Ovary (tissue), 10 donors: ENCODE data around the gene TSPAN5. TPM values are rescaled to one million over a fixed set of nuclear protein-coding genes. Genes with fewer than 3 reads are reported as not detected.
"Not testable (repeated sequence)": the region's sequence is repeated elsewhere in the genome, so short reads cannot be mapped to it uniquely, and the experiment has no call there.

Experiments
- DNase-seq, 5 donors: peaks; one replicate each; pipeline ENCODE4 v3.0.0-alpha.2; 2019 to 2020
- H3K27ac ChIP-seq, 2 donors: fragments of 200-600 bp; one replicate each; pipeline versions ENCODE4 v1.5.1 to v1.8.0; 2019 to 2022
- H3K27me3 ChIP-seq: fragments of 200-600 bp; one replicate; pipeline ENCODE4 v1.8.0; 2022
- H3K36me3 ChIP-seq: fragments of 200-600 bp; sonication (generic); one replicate; pipeline ENCODE4 v1.5.1; 2019
- H3K4me1 ChIP-seq: one replicate; pipeline ENCODE4 v1.8.1; 2013; ENCODE audit warnings: mild to moderate bottlenecking, moderate library complexity; ENCODE audit not compliant: insufficient read depth
- H3K4me3 ChIP-seq: fragments of 200-600 bp; sonication (generic); one replicate; pipeline ENCODE4 v1.5.1; 2017
- H3K9me3 ChIP-seq, 2 donors: fragments of 200-600 bp in 1 of 2; sonication (generic) in 1 of 2; one replicate each; pipeline versions ENCODE4 v1.5.1 to v1.8.1; 2013 to 2019; ENCODE audit warnings: mild to moderate bottlenecking in 1 of 2, moderate library complexity in 1 of 2
- CTCF ChIP-seq, 3 donors: fragments of 450-650 bp in 2 of 3; fragments of 200-600 bp in 1 of 3; IDR thresholded peaks; one replicate each; pipeline versions ENCODE4 v1.5.1 to v1.8.0; 2016 to 2022; ENCODE audit warnings: antibody characterized with exemption in 3 of 3, mild to moderate bottlenecking in 1 of 3
- EP300 ChIP-seq: sonication (generic); formaldehyde crosslinking; IDR thresholded peaks from one replicate; pipeline ENCODE4 v1.6.1; 2017; ENCODE audit warnings: antibody characterized with exemption
- POLR2A ChIP-seq: fragments of 450-650 bp; IDR thresholded peaks from one replicate; pipeline ENCODE4 v1.6.1; 2017; ENCODE audit warnings: antibody characterized with exemption, mild to moderate bottlenecking, moderate library complexity
- WGBS, 3 donors: extraction: QIAGEN DNeasy Blood & Tissue Kit in 1 of 3; methylation state at CpG; one replicate each; pipeline versions ENCODE4 v1.1.5 to v1.1.7; 2013 to 2017; 5-methylcytosine and 5-hydroxymethylcytosine counted together
- intact Hi-C, 4 donors: fragments of 100-400 bp; cut with DNase I; formaldehyde crosslinking; loops; one replicate each; pipeline versions ENCODE4 v1.11.0 to v1.15.1; 2022 to 2023
- long read RNA-seq, 3 donors: library from polyadenylated mRNA in 2 of 3; unstranded in 2 of 3; transcript quantifications; one replicate each; pipeline ENCODE4 v2.0.0 and lab custom pipeline, GENCODE V29; 2021 to 2026
- polyA plus RNA-seq, 2 donors: library from polyadenylated mRNA; stranded (reverse); fragments of 200-250 nt in 1 of 2; fragments of 350-450 nt in 1 of 2; fragmentation: Illumina TruSeq in 1 of 2; extraction: RNeasy Lipid Tissue Mini Kit (QIAGEN cat#74804) in 1 of 2; gene quantifications; one replicate each; pipeline ENCODE4 v1.2.3, GENCODE V29; 2013 to 2014
- total RNA-seq, 7 donors: library from RNA; depleted of rRNA in 2 of 7; stranded (reverse); fragments of >200 nt in 2 of 7; fragmentation: NEBNext Ultra II Directional in 3 of 7; extraction: Animal tissue kit (Norgen Biotek cat#: 25700) in 3 of 7; gene quantifications; one replicate each; pipeline versions ENCODE4 v1.1.0 to v1.2.4, GENCODE V29; 2016 to 2023
- donor health status: DM: no; HTN: no; CAD: no; lungs with moderate emphysema.
- donor health status: DM: no; HTN: no; CAD: no.
- donor health status: Bipolar disorder and iron deficiency.
- donor health status: DM: yes; HTN: yes; CAD: no.
- donor health status: DM: no; HTN: no; CAD: no.
- donor health status: DM: yes; HTN: yes; CAD: no.

TSPAN5 gene
- total RNA-seq (10 to 100 TPM; 34.0 to 69.5 (median 48.2) TPM), polyA plus RNA-seq (10 to 100 TPM; 38.3 to 67.2 TPM)
- long read RNA-seq, donor 1, partial matches to known transcripts, result 1 of 18 reads
- long read RNA-seq, donor 1, other reads (novel, unspliced or antisense), result 16 of 18 reads
- long read RNA-seq, donor 2, full-length matches to known transcripts, result 15 of 15 reads
- long read RNA-seq, donor 2, partial matches to known transcripts, result 0 of 15 reads
- long read RNA-seq, donor 2, other reads (novel, unspliced or antisense), result 0 of 15 reads
- long read RNA-seq, donor 3, transcript TSPAN5-204 (8 exons, 3,242 nt), result minor isoform, 6 of 177 reads
- long read RNA-seq, donor 3, transcript TSPAN5-201 (8 exons, 3,365 nt), result major isoform, 121 of 177 reads
- long read RNA-seq, donor 3, partial matches to known transcripts, result 3 of 177 reads
- long read RNA-seq, donor 3, other reads (novel, unspliced or antisense), result 46 of 177 reads

GRCh38 chr4:98658287-98659105, at the start of gene TSPAN5:
TSPAN5 (minus strand) TSS chr4:98658611.
- Histone ChIP-seq H3K36me3 (no peaks in the 10 kb centered on the region), H3K27me3 (no peaks in the 10 kb centered on the region), H3K9me3 (no peaks in the 10 kb centered on the region), H3K27ac (peak within 1 kb of the TSS; percentile 85 to 88), H3K4me1 (peaks cover 13% of the 10 kb centered on the region), H3K4me3 (peak within 1 kb of the TSS; percentile 84)
- 0% methylated on average over 56 to 113 of the region's 113 CpGs for WGBS, 3 donors
- intact Hi-C loops, result loop anchor here in 2 of 4 donors (2.0 to 10.0 kb wide), 3 partner anchors 94 to 191 kb away; no protein-coding TSS in a partner anchor
- peak; percentile 75 to 86 (median 83) for DNase-seq
- TF ChIP-seq EP300, result no peak
- TF ChIP-seq CTCF (IDR thresholded peaks at IDR 0.05), result no peak
- TF ChIP-seq POLR2A, result no peak

GRCh38 chr4:98706935-98707334, 48.5 kb upstream of the TSPAN5 start:
- Histone ChIP-seq H3K27me3 (no peaks in the 10 kb centered on the region), H3K27ac (no peak overlapping the region), H3K4me3 (no peak overlapping the region), H3K4me1 (no peaks in the 10 kb centered on the region), H3K36me3 (no peaks in the 10 kb centered on the region), H3K9me3 (no peaks in the 10 kb centered on the region)
- intact Hi-C loops, result no loop called here
- no peak for DNase-seq
- 30 to 85% (median 84%) methylated on average over 1 of the region's 1 CpG for WGBS, 3 donors
- TF ChIP-seq POLR2A, result no peak
- TF ChIP-seq EP300, result no peak
- TF ChIP-seq CTCF (IDR thresholded peaks at IDR 0.05), result no peak

- no peaks in the 10 kb centered on the region for H3K9me3 ChIP-seq
- H3K4me3 ChIP-seq, result no peak overlapping the region
- TF ChIP-seq POLR2A, result no peak
- TF ChIP-seq EP300, result no peak
- no peak for TF ChIP-seq CTCF (IDR thresholded peaks at IDR 0.05)
- intact Hi-C loops, result no loop called here
- no peak for DNase-seq
- no peak overlapping the region for H3K27ac ChIP-seq
- no peaks in the 10 kb centered on the region for H3K4me1 ChIP-seq
- 89 to 93% (median 91%) methylated on average over 4 of the region's 4 CpGs for WGBS, 3 donors
- H3K36me3 ChIP-seq, result no peaks in the 10 kb centered on the region
- no peaks in the 10 kb centered on the region for H3K27me3 ChIP-seq
These were observed 47.9 kb upstream of the TSPAN5 start for GRCh38 chr4:98706200-98706813.

- H3K4me3 ChIP-seq, H3K27ac ChIP-seq, H3K36me3 ChIP-seq, H3K9me3 ChIP-seq, H3K4me1 ChIP-seq, intact Hi-C loops, H3K27me3 ChIP-seq, DNase-seq: not testable (repeated sequence)
- 93 to 94% (median 94%) methylated on average over 3 of the region's 3 CpGs for WGBS, 3 donors
These were observed 47.2 kb upstream of the TSPAN5 start for GRCh38 chr4:98705586-98705985.
